Measurements from ENCODE around the gene EYA4.

EYA4 gene

GRCh38 chr6:133355922-133356321 lies 114.8 kb downstream of the EYA4 start:
- TF ChIP-seq CTCF (IDR thresholded peaks at IDR 0.05; ENCODE audit: borderline replicate concordance, insufficient read depth, low read depth, low read length): no peak
- no peak overlapping the region for H3K4me3 ChIP-seq (ENCODE audit: low read depth, low read length)

GRCh38 chr6:133358574-133359150 lies 117.5 kb downstream of the EYA4 start:
- no peak for TF ChIP-seq CTCF (IDR thresholded peaks at IDR 0.05; ENCODE audit: borderline replicate concordance, insufficient read depth, low read depth, low read length)
- H3K4me3 ChIP-seq (ENCODE audit: low read depth, low read length): no peak overlapping the region

DNA sequence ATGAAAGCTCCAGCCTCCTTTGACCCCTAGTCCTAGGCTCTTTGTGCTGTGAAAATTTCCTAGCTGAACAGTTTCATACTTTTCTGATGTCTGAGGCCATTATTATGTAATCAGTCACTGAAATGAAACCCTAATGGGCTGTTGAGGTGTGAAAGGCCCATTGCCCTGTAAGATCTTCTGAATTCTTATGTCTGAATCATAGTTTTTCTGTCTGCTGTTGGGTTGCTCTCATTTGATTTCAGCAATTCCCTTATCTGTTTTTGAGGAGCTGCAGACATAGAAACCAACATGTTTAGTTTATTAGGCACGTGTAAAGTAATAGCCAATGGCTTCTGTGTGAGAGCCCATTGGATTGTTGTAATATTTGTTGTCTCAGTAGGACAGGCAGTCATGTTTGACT lies 118.1 kb downstream of the EYA4 start:
- TF ChIP-seq CTCF (IDR thresholded peaks at IDR 0.05; ENCODE audit: borderline replicate concordance, insufficient read depth, low read depth, low read length): no peak

GRCh38 chr6:133359760-133360159 lies 118.6 kb downstream of the EYA4 start:
- H3K4me3 ChIP-seq (ENCODE audit: low read depth, low read length): no peak overlapping the region
- TF ChIP-seq CTCF (IDR thresholded peaks at IDR 0.05; ENCODE audit: borderline replicate concordance, insufficient read depth, low read depth, low read length): no peak

More for the DNA sequence above, 118.1 kb downstream of the EYA4 start:
- no peak overlapping the region for H3K4me3 ChIP-seq (ENCODE audit: low read depth, low read length)

- no peak for TF ChIP-seq CTCF (IDR thresholded peaks at IDR 0.05; ENCODE audit: borderline replicate concordance, insufficient read depth, low read depth, low read length)
Measured at GRCh38 chr6:133360194-133360593, 119.0 kb downstream of the EYA4 start.

GRCh38 chr6:133362813-133363212 lies 121.7 kb downstream of the EYA4 start:
- H3K4me3 ChIP-seq (ENCODE audit: low read depth, low read length): no peak overlapping the region
- TF ChIP-seq CTCF (IDR thresholded peaks at IDR 0.05; ENCODE audit: borderline replicate concordance, insufficient read depth, low read depth, low read length): no peak

More at GRCh38 chr6:133360194-133360593, 119.0 kb downstream of the EYA4 start:
- no peak overlapping the region for H3K4me3 ChIP-seq (ENCODE audit: low read depth, low read length)

GRCh38 chr6:133368664-133369063 lies 127.5 kb downstream of the EYA4 start:
- no peak for TF ChIP-seq CTCF (IDR thresholded peaks at IDR 0.05; ENCODE audit: borderline replicate concordance, insufficient read depth, low read depth, low read length)
- no peak overlapping the region for H3K4me3 ChIP-seq (ENCODE audit: low read depth, low read length)

Measured in GM12875 (cell line).